ENCODE data around the gene BEST2. TPM values are rescaled to one million over a fixed set of nuclear protein-coding genes. Genes with fewer than 3 reads are reported as not detected.
"Not testable (repeated sequence)": the region's sequence is repeated elsewhere in the genome, so short reads cannot be mapped to it uniquely, and the experiment has no call there.

Gene BEST2
- total RNA-seq, result not detected in 2 replicates

DNA sequence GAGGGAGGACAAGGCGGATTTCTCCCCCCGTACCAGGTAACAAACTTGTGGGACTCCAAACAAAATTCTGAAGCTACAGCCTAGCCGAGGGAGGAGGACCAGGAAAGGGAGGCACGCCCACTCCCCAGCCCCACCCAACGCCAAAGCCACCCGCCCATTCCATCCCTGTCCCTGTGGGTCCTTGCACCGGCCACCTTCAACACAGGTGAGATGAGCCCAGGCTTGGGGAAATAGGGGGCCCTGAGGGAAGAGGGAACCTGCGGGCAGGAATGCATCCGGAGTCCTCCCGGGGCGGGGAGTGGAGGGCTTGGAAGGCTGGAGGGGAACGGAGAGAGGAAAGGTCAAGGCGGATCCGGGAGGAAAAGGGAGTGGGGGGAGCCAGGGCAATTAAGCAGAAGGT, at the start of gene BEST2:
TSS of gene BEST2 (plus strand) at position 157 of the 400 bp plus-strand sequence. CDS start 802 bp downstream, outside the sequence.
- Mint-ChIP-seq H3K4me1 (peaks cover 4% of the 10 kb centered on the region), H3K4me3 (no peak within 1 kb of the TSS), H3K27me3 (peaks cover 18% of the 10 kb centered on the region), H3K27ac (no peak within 1 kb of the TSS), H3K9me3 (peaks cover 6% of the 10 kb centered on the region), H3K36me3 (ENCODE audit: low read depth) (peaks cover 18% of the 10 kb centered on the region)
- DNase-seq, result no peak
- intact Hi-C loops (cut with micrococcal nuclease), result no loop called here

- Mint-ChIP-seq H3K27me3 (no peaks in the 10 kb centered on the region), H3K4me3 (no peak overlapping the region), H3K4me1 (peaks cover 2% of the 10 kb centered on the region), H3K36me3 (ENCODE audit: low read depth) (peaks cover 58% of the 10 kb centered on the region), H3K9me3 (no peaks in the 10 kb centered on the region), H3K27ac (no peak overlapping the region)
- peak; percentile 68 for DNase-seq
- intact Hi-C loops (cut with micrococcal nuclease), result no loop called here
These were observed 48.5 kb upstream of the BEST2 start for GRCh38 chr19:12703046-12703445.

- H3K4me3 Mint-ChIP-seq, result no peak overlapping the region
- no peaks in the 10 kb centered on the region for H3K27me3 Mint-ChIP-seq
- intact Hi-C loops (cut with micrococcal nuclease), result no loop called here
- H3K36me3 Mint-ChIP-seq (ENCODE audit: low read depth), result peaks cover 59% of the 10 kb centered on the region
- no peaks in the 10 kb centered on the region for H3K4me1 Mint-ChIP-seq
- DNase-seq, result no peak
- H3K9me3 Mint-ChIP-seq, result no peaks in the 10 kb centered on the region
- no peak overlapping the region for H3K27ac Mint-ChIP-seq
These were observed 46.4 kb upstream of the BEST2 start for GRCh38 chr19:12705169-12705568.

DNA sequence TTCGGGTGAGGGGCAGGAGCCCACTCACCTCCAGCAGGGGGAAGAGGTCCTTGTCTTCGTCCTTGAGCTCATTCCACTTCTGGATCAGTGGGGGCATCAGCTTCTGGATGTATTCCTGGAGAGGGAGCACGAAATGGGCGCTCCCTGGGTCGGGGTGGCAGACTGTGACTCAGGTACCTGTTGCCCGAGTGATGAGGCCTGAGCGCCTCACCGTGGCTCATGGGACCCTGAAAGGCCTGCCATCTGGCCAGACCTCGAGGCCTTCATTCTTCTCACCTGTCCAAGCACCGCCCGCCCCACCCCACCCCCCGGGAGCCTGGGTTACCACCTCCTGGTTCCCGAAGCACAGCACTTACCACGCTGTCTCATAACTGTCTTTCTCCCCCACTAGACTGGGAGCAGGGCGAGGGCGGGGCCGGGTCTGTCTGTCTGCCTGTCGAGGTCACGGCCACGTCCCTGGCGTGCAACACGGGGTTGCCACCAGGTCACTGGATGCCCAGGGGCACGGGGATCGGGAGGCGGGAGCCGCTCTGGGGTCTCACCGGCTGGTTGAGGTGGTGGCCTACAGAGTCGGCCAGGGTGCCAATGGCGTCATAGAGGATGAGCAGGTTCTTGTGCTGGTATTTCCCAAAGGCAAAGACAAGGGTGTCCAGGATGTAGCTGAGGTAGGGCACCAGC, 45.8 kb upstream of the BEST2 start:
- H3K4me1 Mint-ChIP-seq, result no peaks in the 10 kb centered on the region
- H3K27me3 Mint-ChIP-seq, result no peaks in the 10 kb centered on the region
- peaks cover 63% of the 10 kb centered on the region for H3K36me3 Mint-ChIP-seq (ENCODE audit: low read depth)
- DNase-seq, result no peak
- no peak overlapping the region for H3K4me3 Mint-ChIP-seq
- intact Hi-C loops (cut with micrococcal nuclease), result no loop called here
- no peaks in the 10 kb centered on the region for H3K9me3 Mint-ChIP-seq
- H3K27ac Mint-ChIP-seq, result no peak overlapping the region

DNA sequence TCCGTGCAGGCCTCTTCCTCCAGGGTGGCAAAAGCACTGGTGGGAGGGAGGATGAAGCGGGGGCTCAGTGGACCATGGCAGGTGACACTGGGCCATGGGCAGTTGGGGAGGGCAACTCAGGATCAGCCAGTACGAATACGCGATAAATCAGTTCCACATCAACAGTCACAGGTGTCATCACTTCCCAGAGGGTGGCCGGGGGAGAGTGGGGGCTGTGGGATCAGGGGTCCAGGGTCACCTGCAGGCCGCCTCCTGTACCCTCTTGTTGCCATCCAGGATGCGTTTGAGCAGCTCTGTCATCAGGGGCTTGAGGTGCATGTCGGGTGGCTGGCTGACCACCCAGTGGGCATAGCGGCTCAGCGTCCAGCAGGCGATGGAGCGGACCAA, 45.3 kb upstream of the BEST2 start:
- Mint-ChIP-seq H3K4me3 (no peak overlapping the region), H3K4me1 (no peaks in the 10 kb centered on the region), H3K27ac (no peak overlapping the region), H3K27me3 (no peaks in the 10 kb centered on the region), H3K9me3 (no peaks in the 10 kb centered on the region), H3K36me3 (ENCODE audit: low read depth) (peaks cover 61% of the 10 kb centered on the region)
- intact Hi-C loops (cut with micrococcal nuclease), result no loop called here
- no peak for DNase-seq

DNA sequence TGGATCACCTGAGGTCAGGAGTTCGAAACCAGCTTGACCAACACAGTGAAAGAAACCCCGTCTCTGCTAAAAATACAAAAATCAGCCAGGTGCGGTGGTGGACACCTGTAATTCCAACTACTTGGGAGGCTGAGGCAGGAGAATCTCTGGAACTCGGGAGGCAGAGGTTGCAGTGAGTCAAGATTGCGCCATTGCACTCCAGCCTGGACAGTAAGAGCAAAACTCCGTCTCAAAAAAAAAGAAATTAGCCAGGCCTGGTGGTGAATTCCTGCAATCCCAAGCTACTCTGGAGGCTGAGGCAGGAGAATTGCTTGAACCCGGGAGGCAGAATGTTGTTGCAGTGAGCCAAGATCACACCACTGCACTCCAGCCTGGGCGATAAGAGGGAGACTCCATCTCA, 43.0 kb upstream of the BEST2 start:
- Mint-ChIP-seq H3K4me1 (no peaks in the 10 kb centered on the region), H3K9me3 (no peaks in the 10 kb centered on the region), H3K36me3 (ENCODE audit: low read depth) (peaks cover 60% of the 10 kb centered on the region), H3K27ac (no peak overlapping the region), H3K27me3 (no peaks in the 10 kb centered on the region), H3K4me3 (no peak overlapping the region)
- intact Hi-C loops (cut with micrococcal nuclease), result no loop called here
- DNase-seq, result no peak

GRCh38 chr19:12711187-12711586, 40.4 kb upstream of the BEST2 start:
- intact Hi-C loops (cut with micrococcal nuclease), result no loop called here
- peaks cover 54% of the 10 kb centered on the region for H3K36me3 Mint-ChIP-seq (ENCODE audit: low read depth)

DNA sequence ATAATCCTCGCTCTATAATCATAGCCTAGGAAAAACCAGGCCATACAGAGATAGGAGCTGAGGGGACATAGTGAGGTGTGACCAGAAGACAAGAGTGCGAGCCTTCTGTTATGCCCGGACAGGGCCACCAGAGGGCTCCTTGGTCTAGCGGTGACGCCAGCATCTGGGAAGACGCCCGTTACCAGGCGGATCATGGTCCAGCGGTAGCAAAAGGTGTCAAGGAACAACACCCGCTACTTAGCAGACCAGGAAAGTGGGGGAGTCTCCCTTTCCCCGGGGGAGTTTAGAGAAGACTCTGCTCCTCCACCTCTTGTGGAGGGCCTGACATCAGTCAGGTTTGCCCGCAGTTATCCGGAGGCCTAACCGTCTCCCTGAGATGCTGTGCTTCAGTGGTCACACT, 39.5 kb upstream of the BEST2 start:
- H3K27me3 Mint-ChIP-seq; H3K4me3 Mint-ChIP-seq; H3K9me3 Mint-ChIP-seq; H3K27ac Mint-ChIP-seq; intact Hi-C loops (cut with micrococcal nuclease); H3K4me1 Mint-ChIP-seq: not testable (repeated sequence)
- peak; percentile 72 for DNase-seq
- peaks cover 55% of the 10 kb centered on the region for H3K36me3 Mint-ChIP-seq (ENCODE audit: low read depth)

More at GRCh38 chr19:12711187-12711586, 40.4 kb upstream of the BEST2 start:
- Mint-ChIP-seq H3K27me3 (no peaks in the 10 kb centered on the region), H3K9me3 (no peaks in the 10 kb centered on the region), H3K4me1 (no peaks in the 10 kb centered on the region), H3K27ac (no peak overlapping the region), H3K4me3 (no peak overlapping the region)
- no peak for DNase-seq

DNA sequence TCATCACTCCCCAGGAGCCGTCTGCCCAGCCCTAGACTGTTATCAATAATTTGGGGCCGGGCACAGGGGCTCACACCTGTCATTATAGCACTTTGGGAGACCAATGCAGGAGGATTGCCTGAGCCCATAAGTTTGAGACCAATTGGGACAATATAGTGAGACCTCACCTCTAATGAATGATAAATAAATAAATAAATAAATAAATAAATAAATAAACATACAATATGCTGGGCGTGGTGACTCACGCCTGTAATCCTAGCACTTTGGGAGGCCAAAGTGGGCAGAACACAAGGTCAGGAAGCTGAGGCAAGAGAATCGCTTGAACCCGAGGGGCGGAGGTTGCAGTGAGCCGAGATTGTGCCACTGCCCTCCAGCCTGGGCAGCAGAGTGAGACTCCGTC, 38.3 kb upstream of the BEST2 start:
- H3K27me3 Mint-ChIP-seq; H3K27ac Mint-ChIP-seq; H3K4me1 Mint-ChIP-seq; H3K9me3 Mint-ChIP-seq; H3K4me3 Mint-ChIP-seq; DNase-seq; intact Hi-C loops (cut with micrococcal nuclease): not testable (repeated sequence)
- peaks cover 57% of the 10 kb centered on the region for H3K36me3 Mint-ChIP-seq (ENCODE audit: low read depth)

DNA sequence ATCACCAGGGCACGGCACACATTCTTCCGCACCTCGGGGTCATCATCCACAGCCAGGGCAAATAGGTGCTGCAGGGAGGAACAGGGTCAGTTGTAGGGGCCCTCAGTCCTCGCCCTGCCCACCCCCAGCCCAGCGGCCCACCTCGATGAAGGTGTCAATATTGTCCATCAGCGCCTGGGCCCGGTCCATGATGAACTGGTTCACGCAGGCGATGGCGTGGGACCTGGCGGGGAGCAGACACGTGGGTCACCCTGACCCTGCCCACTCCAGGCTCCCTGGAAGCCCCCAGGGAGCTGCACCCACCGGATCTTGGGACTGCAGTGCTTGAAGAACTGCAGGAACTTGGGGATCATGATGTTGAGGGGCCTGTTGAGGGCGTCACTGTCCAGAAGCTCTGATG, 36.5 kb upstream of the BEST2 start:
- Mint-ChIP-seq H3K27me3 (no peaks in the 10 kb centered on the region), H3K27ac (no peak overlapping the region), H3K9me3 (no peaks in the 10 kb centered on the region), H3K36me3 (ENCODE audit: low read depth) (peaks cover 60% of the 10 kb centered on the region), H3K4me1 (peaks cover 13% of the 10 kb centered on the region), H3K4me3 (no peak overlapping the region)
- DNase-seq, result no peak
- intact Hi-C loops (cut with micrococcal nuclease), result no loop called here

DNA sequence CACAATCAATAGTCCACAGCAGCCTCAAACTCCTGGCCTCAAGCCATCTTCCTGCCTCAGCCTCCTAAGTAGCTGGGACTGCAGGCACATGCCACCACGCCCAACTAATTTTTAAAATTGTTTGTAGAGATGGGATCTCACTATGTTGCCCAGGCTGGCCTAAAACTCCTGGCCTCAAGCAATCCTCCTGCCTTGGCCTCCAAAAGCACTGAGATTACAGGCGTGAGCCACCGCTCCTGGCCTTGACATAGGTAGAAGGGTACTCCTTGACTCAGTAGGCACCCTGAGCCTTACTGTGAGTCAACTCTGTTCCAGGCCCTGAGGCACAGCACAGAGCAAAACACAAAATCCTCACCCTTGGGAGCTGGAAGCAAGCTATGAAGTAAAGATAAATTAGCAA, 35.7 kb upstream of the BEST2 start:
- H3K36me3 Mint-ChIP-seq (ENCODE audit: low read depth), result peaks cover 58% of the 10 kb centered on the region

GRCh38 chr19:12720296-12720695, 31.3 kb upstream of the BEST2 start:
- H3K27ac Mint-ChIP-seq, result peak overlapping the region; percentile 77
- DNase-seq, result no peak

More for the DNA sequence above, 35.7 kb upstream of the BEST2 start:
- H3K27ac Mint-ChIP-seq, result no peak overlapping the region
- intact Hi-C loops (cut with micrococcal nuclease), result no loop called here
- no peak overlapping the region for H3K4me3 Mint-ChIP-seq
- H3K27me3 Mint-ChIP-seq, result no peaks in the 10 kb centered on the region
- H3K4me1 Mint-ChIP-seq, result peaks cover 19% of the 10 kb centered on the region
- DNase-seq, result no peak
- H3K9me3 Mint-ChIP-seq, result no peaks in the 10 kb centered on the region

GRCh38 chr19:12720851-12721655, 30.5 kb upstream of the BEST2 start:
- H3K4me3 Mint-ChIP-seq, result peak overlapping the region; percentile 93

More at GRCh38 chr19:12720296-12720695, 31.3 kb upstream of the BEST2 start:
- Mint-ChIP-seq H3K4me3 (peak overlapping the region; percentile 93), H3K27me3 (no peaks in the 10 kb centered on the region), H3K9me3 (no peaks in the 10 kb centered on the region), H3K4me1 (peaks cover 35% of the 10 kb centered on the region), H3K36me3 (ENCODE audit: low read depth) (peaks cover 53% of the 10 kb centered on the region)
- intact Hi-C loops (cut with micrococcal nuclease), result loop anchor here (5.0 kb wide), 1 partner anchor 72 kb away; the partner anchor contains the start of gene JUNB

More at GRCh38 chr19:12720851-12721655, 30.5 kb upstream of the BEST2 start:
- Mint-ChIP-seq H3K4me1 (peaks cover 35% of the 10 kb centered on the region), H3K27ac (peak overlapping the region; percentile 92), H3K9me3 (no peaks in the 10 kb centered on the region), H3K27me3 (no peaks in the 10 kb centered on the region), H3K36me3 (ENCODE audit: low read depth) (peaks cover 48% of the 10 kb centered on the region)
- DNase-seq, result peak; percentile 75
- intact Hi-C loops (cut with micrococcal nuclease), result loop anchor here (5.0 kb wide), 1 partner anchor 71 kb away; the partner anchor contains the start of gene JUNB
